ENCODE data around the gene LGALS12. TPM values are rescaled to one million over a fixed set of nuclear protein-coding genes. Genes with fewer than 3 reads are reported as not detected.
A peak's percentile ranks its signal among the peaks of the same experiment; 100 is the strongest.

The LGALS12 gene
- total and polyA plus RNA-seq, 3 experiments from 2014 or later, result not detected

DNA sequence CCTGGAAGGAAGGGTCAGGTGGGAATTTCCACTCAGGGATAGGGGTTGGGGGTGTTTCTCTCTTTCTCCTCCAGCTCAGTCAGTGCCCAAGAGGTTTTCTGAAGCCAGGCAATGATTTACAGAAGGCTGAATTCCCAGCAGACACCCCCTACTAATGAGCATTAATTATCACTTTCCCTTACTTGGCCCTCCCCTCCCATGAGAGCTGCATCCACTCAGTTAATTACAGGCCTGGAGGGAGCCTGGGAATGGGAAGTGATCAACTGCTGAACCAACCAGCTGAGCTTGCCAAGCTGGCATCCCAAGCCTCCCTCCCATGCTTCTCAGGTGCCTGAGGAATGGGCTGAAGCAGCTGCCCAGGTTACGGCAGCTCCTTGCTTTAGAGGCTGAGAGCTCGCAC is 992 bp downstream of the LGALS12 start:
- peaks cover 0 to 3% (median 0%) of the 10 kb centered on the region in 5 donors for H3K9me3 Mint-ChIP-seq

DNA sequence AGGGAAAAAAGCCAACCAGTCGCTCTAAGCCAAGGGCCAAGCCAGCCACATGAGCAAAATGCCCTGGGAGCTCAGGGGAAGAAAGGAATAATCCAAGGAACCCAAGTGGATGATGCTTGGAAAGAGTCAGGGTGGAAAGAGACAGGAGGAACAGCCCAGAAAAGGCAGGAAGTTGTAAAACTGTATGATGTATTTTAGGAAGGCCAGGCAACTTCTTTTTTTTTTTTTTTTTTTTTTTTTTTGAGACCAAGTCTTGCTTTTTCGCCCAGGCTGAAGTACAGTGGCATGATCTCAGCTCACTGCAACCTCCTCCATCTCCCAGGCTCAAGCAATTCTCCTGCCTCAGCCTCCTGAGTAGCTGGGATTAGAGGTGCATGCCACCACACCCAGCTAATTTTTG is 1.6 kb downstream of the LGALS12 start:
- H3K4me1 Mint-ChIP-seq, result peaks cover 0 to 3% (median 2%) of the 10 kb centered on the region in 3 donors
- CTCF ChIA-PET, result interaction anchor here (0.9 to 2.9 kb wide), 3 partner anchors 17 to 30 kb away, joined by 3 to 9 read pairs (median 8); partner anchors contain the start of gene PLAAT4
- Histone ChIP-seq H3K36me3 (ENCODE audit: insufficient read depth, low read length) (no peaks in the 10 kb centered on the region), H3K4me3 (ENCODE audit: low read length) (no peak overlapping the region), H3K27me3 (ENCODE audit: insufficient read depth, low read length, poor library complexity, severe bottlenecking) (no peaks in the 10 kb centered on the region), H3K4me1 (ENCODE audit: insufficient read depth, low read length) (peaks cover 2% of the 10 kb centered on the region), H3K9me3 (ENCODE audit: low read length) (no peaks in the 10 kb centered on the region), H3K27ac (ENCODE audit: low read depth, low read length) (no peak overlapping the region)
- H3K27ac Mint-ChIP-seq, result peak overlapping the region in 1 of 8 donors; percentile 42
- H3K36me3 Mint-ChIP-seq, result peaks cover 0 to 4% (median 0%) of the 10 kb centered on the region in 3 donors
- no peaks in the 10 kb centered on the region for H3K9me3 Mint-ChIP-seq
- H3K27me3 Mint-ChIP-seq, result peaks cover 0 to 1% of the 10 kb centered on the region in 2 donors
- no peak overlapping the region for H3K4me3 Mint-ChIP-seq
- no peak for DNase-seq
- POLR2A ChIA-PET, result no interaction called here

More for the DNA sequence above, 992 bp downstream of the LGALS12 start:
- Mint-ChIP-seq H3K36me3 (peaks cover 0 to 7% (median 0%) of the 10 kb centered on the region in 3 donors), H3K4me3 (no peak overlapping the region), H3K27me3 (peaks cover 0 to 1% of the 10 kb centered on the region in 2 donors), H3K4me1 (peaks cover 2 to 4% (median 3%) of the 10 kb centered on the region in 3 donors), H3K27ac (peak overlapping the region in 2 of 8 donors; percentile 50 to 64)
- Histone ChIP-seq H3K36me3 (ENCODE audit: insufficient read depth, low read length) (no peaks in the 10 kb centered on the region), H3K9me3 (ENCODE audit: low read length) (no peaks in the 10 kb centered on the region), H3K4me3 (ENCODE audit: low read length) (no peak overlapping the region), H3K27ac (ENCODE audit: low read depth, low read length) (no peak overlapping the region), H3K4me1 (ENCODE audit: insufficient read depth, low read length) (peaks cover 7% of the 10 kb centered on the region), H3K27me3 (ENCODE audit: insufficient read depth, low read length, poor library complexity, severe bottlenecking) (no peaks in the 10 kb centered on the region)
- ChIA-PET CTCF (interaction anchor here (1.6 kb wide), 1 partner anchor 28 kb away, joined by 8 read pairs; no protein-coding TSS in a partner anchor), POLR2A (no interaction called here)
- no peak for DNase-seq

DNA sequence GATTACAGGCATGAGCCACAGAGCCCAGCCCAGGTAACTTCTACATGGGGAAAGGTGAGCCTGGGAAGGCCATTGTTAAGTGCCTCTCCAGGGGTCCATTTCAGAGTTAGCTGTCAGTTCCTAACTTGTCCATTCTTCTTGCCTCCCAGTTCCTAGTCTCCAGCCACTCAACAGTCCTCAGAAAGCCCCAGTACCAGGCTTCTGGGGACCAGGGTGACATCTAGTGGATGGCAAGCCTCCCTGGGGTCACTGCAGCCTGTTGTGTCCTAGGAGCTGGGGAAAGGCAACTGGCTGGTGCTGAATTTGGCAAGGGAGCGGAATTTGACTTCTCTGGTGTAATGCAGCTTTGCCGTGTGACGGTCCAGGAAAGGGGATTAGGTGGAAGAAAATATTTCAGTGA is 2.1 kb downstream of the LGALS12 start:
- CTCF ChIA-PET, result interaction anchor here (0.9 to 2.9 kb wide), 3 partner anchors 16 to 30 kb away, joined by 3 to 9 read pairs (median 8); partner anchors contain the start of gene PLAAT4
- H3K9me3 Mint-ChIP-seq, result no peaks in the 10 kb centered on the region
- POLR2A ChIA-PET, result no interaction called here
- H3K27me3 ChIP-seq (ENCODE audit: insufficient read depth, low read length, poor library complexity, severe bottlenecking), result no peaks in the 10 kb centered on the region
- peaks cover 0 to 1% of the 10 kb centered on the region in 2 donors for H3K27me3 Mint-ChIP-seq
- H3K36me3 ChIP-seq (ENCODE audit: insufficient read depth, low read length), result no peaks in the 10 kb centered on the region
- H3K4me3 Mint-ChIP-seq, result no peak overlapping the region
- H3K4me3 ChIP-seq (ENCODE audit: low read length), result no peak overlapping the region
- no peak for DNase-seq
- no peaks in the 10 kb centered on the region for H3K4me1 ChIP-seq (ENCODE audit: insufficient read depth, low read length)
- H3K27ac Mint-ChIP-seq, result no peak overlapping the region
- no peak overlapping the region for H3K27ac ChIP-seq (ENCODE audit: low read depth, low read length)
- peaks cover 0 to 4% (median 0%) of the 10 kb centered on the region in 3 donors for H3K36me3 Mint-ChIP-seq
- no peaks in the 10 kb centered on the region for H3K9me3 ChIP-seq (ENCODE audit: low read length)
- H3K4me1 Mint-ChIP-seq, result peaks cover 0 to 3% (median 0%) of the 10 kb centered on the region in 3 donors

DNA sequence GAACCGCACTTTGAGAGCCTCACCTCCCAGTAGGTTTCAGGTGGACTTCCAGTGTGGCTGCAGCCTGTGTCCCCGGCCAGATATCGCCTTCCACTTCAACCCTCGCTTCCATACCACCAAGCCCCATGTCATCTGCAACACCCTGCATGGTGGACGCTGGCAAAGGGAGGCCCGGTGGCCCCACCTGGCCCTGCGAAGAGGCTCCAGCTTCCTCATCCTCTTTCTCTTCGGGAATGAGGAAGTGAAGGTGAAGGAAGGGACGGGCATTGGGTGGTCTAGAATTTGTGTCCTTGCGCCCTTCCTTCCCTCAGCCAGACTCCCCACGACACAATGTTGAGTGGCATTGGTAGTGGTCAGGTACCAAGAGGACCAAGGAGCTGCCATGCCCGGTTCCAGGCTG is 2.9 kb downstream of the LGALS12 start:
- CTCF ChIA-PET, result interaction anchor here (0.6 to 2.9 kb wide), 4 partner anchors 15 to 125 kb away, joined by 3 to 9 read pairs (median 3); partner anchors contain the start of gene PLAAT4
- POLR2A ChIA-PET, result no interaction called here

DNA sequence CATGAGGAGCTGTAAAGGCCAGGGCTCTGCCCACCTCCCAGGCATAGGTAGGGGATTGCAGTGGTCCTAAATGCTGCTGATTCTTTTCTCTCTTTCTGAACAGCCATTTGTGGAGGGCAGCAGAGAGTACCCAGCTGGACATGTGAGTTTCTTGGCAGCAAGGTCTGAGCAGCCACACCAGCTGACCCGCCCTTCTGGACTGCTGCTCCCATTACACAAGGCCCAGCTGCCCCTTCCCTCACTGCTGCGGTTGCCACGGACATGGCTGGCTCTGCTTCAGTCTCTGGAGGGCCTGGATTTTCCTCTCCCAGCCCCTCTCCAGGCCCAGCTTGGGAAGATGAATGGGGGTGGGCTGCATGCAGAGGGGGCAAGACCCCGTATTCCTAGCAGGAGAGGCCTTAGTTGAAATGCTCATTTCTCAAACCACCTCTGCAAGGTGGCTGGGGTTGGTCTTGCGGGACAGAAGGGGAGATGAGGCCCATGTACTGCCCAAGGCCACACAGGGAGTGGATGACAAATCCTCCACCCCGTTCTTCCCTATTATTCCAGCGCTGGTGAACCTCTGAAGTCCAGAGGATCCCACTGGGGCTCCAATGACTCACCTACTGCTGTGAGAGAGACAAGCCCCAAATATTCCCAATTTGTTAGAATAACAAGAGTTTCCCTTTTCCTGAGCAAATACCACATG is 4.6 kb downstream of the LGALS12 start:
- Histone ChIP-seq H3K36me3 (ENCODE audit: insufficient read depth, low read length) (no peaks in the 10 kb centered on the region), H3K4me3 (ENCODE audit: low read length) (no peak overlapping the region), H3K27ac (ENCODE audit: low read depth, low read length) (no peak overlapping the region), H3K4me1 (ENCODE audit: insufficient read depth, low read length) (no peaks in the 10 kb centered on the region), H3K9me3 (ENCODE audit: low read length) (no peaks in the 10 kb centered on the region), H3K27me3 (ENCODE audit: insufficient read depth, low read length, poor library complexity, severe bottlenecking) (no peaks in the 10 kb centered on the region)
- Mint-ChIP-seq H3K27ac (no peak overlapping the region), H3K36me3 (no peaks in the 10 kb centered on the region), H3K4me1 (peaks cover 0 to 3% (median 0%) of the 10 kb centered on the region in 3 donors), H3K4me3 (no peak overlapping the region), H3K9me3 (no peaks in the 10 kb centered on the region), H3K27me3 (no peaks in the 10 kb centered on the region)
- ChIA-PET CTCF (interaction anchor here (1.0 kb wide), 1 partner anchor 32 kb away, joined by 3 read pairs; no protein-coding TSS in a partner anchor), POLR2A (no interaction called here)
- no peak for DNase-seq

More for the DNA sequence above, 2.9 kb downstream of the LGALS12 start:
- H3K4me1 ChIP-seq (ENCODE audit: insufficient read depth, low read length), result no peaks in the 10 kb centered on the region
- Mint-ChIP-seq H3K4me3 (no peak overlapping the region), H3K36me3 (peaks cover 0 to 4% (median 0%) of the 10 kb centered on the region in 3 donors), H3K9me3 (no peaks in the 10 kb centered on the region), H3K4me1 (peaks cover 0 to 3% (median 0%) of the 10 kb centered on the region in 3 donors), H3K27me3 (no peaks in the 10 kb centered on the region), H3K27ac (no peak overlapping the region)
- no peaks in the 10 kb centered on the region for H3K27me3 ChIP-seq (ENCODE audit: insufficient read depth, low read length, poor library complexity, severe bottlenecking)
- H3K36me3 ChIP-seq (ENCODE audit: insufficient read depth, low read length), result no peaks in the 10 kb centered on the region
- no peak overlapping the region for H3K4me3 ChIP-seq (ENCODE audit: low read length)
- no peak overlapping the region for H3K27ac ChIP-seq (ENCODE audit: low read depth, low read length)
- DNase-seq, result no peak
- H3K9me3 ChIP-seq (ENCODE audit: low read length), result no peaks in the 10 kb centered on the region

DNA sequence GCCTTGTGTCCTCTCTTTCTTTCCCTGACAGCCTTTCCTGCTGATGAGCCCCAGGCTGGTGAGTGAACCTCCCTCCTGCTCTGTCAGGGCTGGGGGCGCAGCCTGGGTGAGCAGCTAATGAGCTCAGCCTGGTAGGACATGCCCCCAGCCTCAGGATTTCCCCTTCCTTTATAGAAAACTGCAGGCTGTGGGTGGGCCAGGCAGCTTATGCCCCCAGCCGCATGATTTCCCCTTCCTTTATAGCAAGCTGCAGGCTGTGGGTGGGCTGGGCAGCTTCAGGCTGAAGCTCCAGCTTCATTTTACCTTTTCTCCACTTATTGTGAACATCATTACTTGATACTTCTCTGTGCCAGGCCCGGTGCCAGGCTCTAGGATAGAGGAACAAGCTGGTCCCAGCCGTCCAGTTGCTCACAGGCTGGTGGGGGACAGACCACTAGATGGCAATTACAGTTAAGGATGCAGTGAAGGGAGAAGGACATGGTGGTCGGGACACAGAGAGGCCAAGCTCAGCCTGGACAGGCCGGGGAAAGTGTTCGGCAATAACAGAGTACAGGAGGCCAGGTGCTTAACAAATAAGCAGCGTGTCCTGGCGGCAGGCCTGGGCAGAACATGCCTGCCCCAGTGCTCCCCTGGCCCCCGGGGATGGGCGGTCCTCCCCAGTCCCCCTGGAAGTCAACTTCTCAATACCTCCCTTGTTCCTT is 5.3 kb downstream of the LGALS12 start:
- H3K4me3 Mint-ChIP-seq, result no peak overlapping the region
- H3K36me3 Mint-ChIP-seq, result no peaks in the 10 kb centered on the region
- no peaks in the 10 kb centered on the region for H3K9me3 Mint-ChIP-seq
- no peaks in the 10 kb centered on the region for H3K36me3 ChIP-seq (ENCODE audit: insufficient read depth, low read length)
- no peaks in the 10 kb centered on the region for H3K4me1 ChIP-seq (ENCODE audit: insufficient read depth, low read length)
- DNase-seq, result no peak
- ChIA-PET POLR2A (no interaction called here), CTCF (interaction anchor here (1.0 kb wide), 1 partner anchor 32 kb away, joined by 3 read pairs; no protein-coding TSS in a partner anchor)
- H3K27me3 ChIP-seq (ENCODE audit: insufficient read depth, low read length, poor library complexity, severe bottlenecking), result no peaks in the 10 kb centered on the region
- peaks cover 0 to 3% (median 0%) of the 10 kb centered on the region in 3 donors for H3K4me1 Mint-ChIP-seq
- H3K27me3 Mint-ChIP-seq, result no peaks in the 10 kb centered on the region
- no peak overlapping the region for H3K27ac ChIP-seq (ENCODE audit: low read depth, low read length)
- peak overlapping the region in 1 of 8 donors; percentile 66 for H3K27ac Mint-ChIP-seq
- H3K4me3 ChIP-seq (ENCODE audit: low read length), result no peak overlapping the region
- no peaks in the 10 kb centered on the region for H3K9me3 ChIP-seq (ENCODE audit: low read length)

DNA sequence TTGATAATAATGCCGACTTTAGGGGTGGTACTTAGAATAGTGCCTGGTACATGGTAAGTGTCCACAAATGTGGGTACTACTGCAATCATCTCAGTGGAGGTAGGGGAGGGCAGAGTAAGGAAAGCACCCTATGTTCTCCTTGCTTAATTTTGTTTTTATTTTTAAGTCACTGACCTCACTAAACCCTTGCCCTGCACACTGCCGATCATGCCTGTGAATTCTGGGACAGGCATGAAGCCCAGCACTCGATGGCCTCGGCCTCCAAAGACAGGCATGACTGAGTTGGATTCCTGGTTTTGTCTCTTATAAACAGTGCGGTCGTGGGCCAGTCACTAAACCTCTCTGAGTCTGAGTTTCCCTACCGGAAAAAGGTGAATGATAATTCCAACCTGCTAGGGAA is 6.9 kb downstream of the LGALS12 start:
- CTCF ChIA-PET, result no interaction called here

DNA sequence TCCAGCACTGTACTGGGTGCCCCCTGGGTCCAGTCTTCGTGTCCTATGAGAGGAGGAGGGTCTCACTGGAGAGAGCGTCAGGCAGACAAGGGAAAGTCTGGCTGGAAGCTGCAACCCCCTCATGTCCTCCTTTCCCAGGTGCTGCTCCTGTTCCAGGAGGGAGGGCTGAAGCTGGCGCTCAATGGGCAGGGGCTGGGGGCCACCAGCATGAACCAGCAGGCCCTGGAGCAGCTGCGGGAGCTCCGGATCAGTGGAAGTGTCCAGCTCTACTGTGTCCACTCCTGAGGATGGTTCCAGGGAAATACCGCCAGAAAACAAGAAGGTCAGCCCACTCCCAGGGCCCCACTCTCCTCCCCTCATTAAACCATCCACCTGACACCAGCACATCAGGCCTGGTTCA is 10.2 kb downstream of the LGALS12 start:
- no peak overlapping the region for H3K27ac ChIP-seq (ENCODE audit: low read depth, low read length)
- POLR2A ChIA-PET, result no interaction called here
- no peak for DNase-seq
- Mint-ChIP-seq H3K36me3 (no peaks in the 10 kb centered on the region), H3K27me3 (no peaks in the 10 kb centered on the region), H3K4me1 (peaks cover 26 to 40% (median 35%) of the 10 kb centered on the region in 3 donors), H3K9me3 (no peaks in the 10 kb centered on the region), H3K27ac (no peak overlapping the region), H3K4me3 (no peak overlapping the region)
- no peak overlapping the region for H3K4me3 ChIP-seq (ENCODE audit: low read length)
- no peaks in the 10 kb centered on the region for H3K27me3 ChIP-seq (ENCODE audit: insufficient read depth, low read length, poor library complexity, severe bottlenecking)
- CTCF ChIA-PET, result interaction anchor here (1.5 kb wide), 1 partner anchor 17 kb away, joined by 4 read pairs; no protein-coding TSS in a partner anchor
- H3K9me3 ChIP-seq (ENCODE audit: low read length), result no peaks in the 10 kb centered on the region
- peaks cover 11% of the 10 kb centered on the region for H3K4me1 ChIP-seq (ENCODE audit: insufficient read depth, low read length)
- H3K36me3 ChIP-seq (ENCODE audit: insufficient read depth, low read length), result no peaks in the 10 kb centered on the region

More for the DNA sequence above, 6.9 kb downstream of the LGALS12 start:
- Mint-ChIP-seq H3K27ac (no peak overlapping the region), H3K4me1 (peaks cover 2 to 10% (median 9%) of the 10 kb centered on the region in 3 donors), H3K4me3 (no peak overlapping the region), H3K9me3 (no peaks in the 10 kb centered on the region), H3K27me3 (no peaks in the 10 kb centered on the region), H3K36me3 (no peaks in the 10 kb centered on the region)
- H3K9me3 ChIP-seq (ENCODE audit: low read length), result no peaks in the 10 kb centered on the region
- no peaks in the 10 kb centered on the region for H3K27me3 ChIP-seq (ENCODE audit: insufficient read depth, low read length, poor library complexity, severe bottlenecking)
- POLR2A ChIA-PET, result no interaction called here
- no peaks in the 10 kb centered on the region for H3K36me3 ChIP-seq (ENCODE audit: insufficient read depth, low read length)
- DNase-seq, result no peak
- no peak overlapping the region for H3K27ac ChIP-seq (ENCODE audit: low read depth, low read length)
- H3K4me3 ChIP-seq (ENCODE audit: low read length), result no peak overlapping the region
- H3K4me1 ChIP-seq (ENCODE audit: insufficient read depth, low read length), result no peaks in the 10 kb centered on the region
